Lung microvascular endothelial cell (primary cell): ENCODE measurements around the gene SNRPB2. TPM values are rescaled to one million over a fixed set of nuclear protein-coding genes. Genes with fewer than 3 reads are reported as not detected.

Source experiments
- DNase-seq, 2 donors: peaks; one replicate each; pipeline versions ENCODE4 v3.0.0 to v3.0.0-alpha.2; 2010; ENCODE audit warnings: low read depth in 2 of 2
- total RNA-seq: library from RNA; depleted of rRNA; stranded (reverse); fragments of >200 nt; gene quantifications from 2 replicates; pipeline ENCODE4 v1.2.1, GENCODE V29; 2014

SNRPB2 gene
- total RNA-seq: 26.4 and 27.2 TPM in 2 replicates

GRCh38 chr20:16729565-16730460, at the start of gene SNRPB2:
TSS of gene SNRPB2 (plus strand) at chr20:16730026. CDS start at chr20:16731703, 1,677 bp downstream.
- DNase-seq: peak; percentile 96 to 97

DNA sequence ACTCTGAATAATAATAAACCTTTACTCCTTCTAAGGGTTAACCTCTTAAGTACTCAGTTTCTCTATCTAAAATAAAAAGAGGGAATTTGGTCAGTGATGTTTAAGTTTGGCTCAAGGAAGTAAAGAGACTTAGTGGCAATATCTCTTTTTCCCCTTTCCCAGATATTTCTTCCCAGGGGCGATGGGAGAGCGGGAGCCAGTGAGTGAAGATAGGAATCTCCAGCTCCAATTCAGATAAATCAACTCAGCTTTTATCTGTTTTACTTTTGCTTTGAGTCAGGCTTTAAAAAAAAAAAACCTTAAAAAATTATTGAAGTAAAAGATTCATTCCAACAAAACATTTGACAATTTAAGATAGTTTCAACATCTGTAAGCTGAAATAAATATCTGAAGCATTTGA, 45.4 kb upstream of the SNRPB2 start:
- DNase-seq: no peak

DNA sequence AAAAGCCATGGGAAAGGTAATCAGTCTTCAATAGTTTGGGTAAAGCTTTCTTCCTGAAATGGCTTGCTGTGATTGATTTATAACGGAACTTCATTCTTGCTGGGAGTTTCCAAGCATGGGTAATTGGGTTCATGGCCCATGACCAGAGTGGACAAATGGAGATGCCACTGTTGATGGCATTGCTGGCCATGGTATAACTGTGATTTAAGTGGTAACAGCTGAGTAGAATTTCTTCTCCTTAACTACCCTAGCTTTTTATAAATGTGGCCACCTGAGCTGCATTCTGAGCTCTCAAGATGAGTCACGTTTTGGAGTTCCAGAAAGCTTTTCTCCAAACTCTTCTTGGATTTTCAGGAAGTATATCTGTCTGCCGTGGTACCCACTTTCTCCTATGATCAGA, 39.9 kb upstream of the SNRPB2 start:
- DNase-seq: no peak

GRCh38 chr20:16691381-16691780, 38.4 kb upstream of the SNRPB2 start:
- no peak for DNase-seq

DNA sequence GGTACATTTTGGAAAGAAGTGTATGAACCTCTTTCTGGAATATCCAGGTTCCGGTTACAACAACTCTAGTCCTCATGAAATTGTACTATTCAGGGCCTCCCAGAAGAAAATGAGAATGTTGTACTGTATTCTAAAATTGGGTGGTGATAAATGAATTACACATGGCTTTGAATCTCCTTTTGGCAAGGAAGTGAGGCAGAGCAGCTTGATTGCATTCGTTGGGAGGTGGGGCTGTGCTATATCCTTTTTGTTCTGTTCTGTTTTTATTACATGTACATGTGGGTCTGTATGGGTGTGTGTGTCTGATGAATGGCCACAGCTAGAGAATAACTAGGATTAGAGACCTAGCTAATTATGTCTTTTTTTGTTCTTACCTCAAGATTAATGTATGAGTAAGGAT, 37.8 kb upstream of the SNRPB2 start:
- no peak for DNase-seq

- DNase-seq: no peak
These were observed 37.4 kb upstream of the SNRPB2 start for GRCh38 chr20:16692442-16692841.

DNA sequence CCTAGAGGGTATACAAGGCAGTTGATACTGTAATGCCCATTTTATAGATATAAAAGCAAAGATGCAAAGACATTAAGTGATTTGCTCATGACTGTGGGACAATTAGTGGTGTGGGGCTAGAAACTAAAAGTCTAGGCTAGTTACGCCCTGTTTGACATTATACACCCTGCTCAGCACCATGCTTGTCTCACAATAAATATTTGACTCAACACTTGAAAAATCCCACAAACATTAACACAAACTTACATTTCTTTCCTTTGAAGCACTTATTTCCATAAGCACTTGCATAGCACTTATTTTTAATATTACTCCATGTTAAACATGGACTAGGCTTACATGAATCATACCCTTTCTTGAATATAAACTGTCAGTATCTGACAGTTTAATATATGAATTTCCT, 36.5 kb upstream of the SNRPB2 start:
- no peak for DNase-seq

- no peak for DNase-seq
These were observed 35.7 kb upstream of the SNRPB2 start for GRCh38 chr20:16694161-16694560.

DNA sequence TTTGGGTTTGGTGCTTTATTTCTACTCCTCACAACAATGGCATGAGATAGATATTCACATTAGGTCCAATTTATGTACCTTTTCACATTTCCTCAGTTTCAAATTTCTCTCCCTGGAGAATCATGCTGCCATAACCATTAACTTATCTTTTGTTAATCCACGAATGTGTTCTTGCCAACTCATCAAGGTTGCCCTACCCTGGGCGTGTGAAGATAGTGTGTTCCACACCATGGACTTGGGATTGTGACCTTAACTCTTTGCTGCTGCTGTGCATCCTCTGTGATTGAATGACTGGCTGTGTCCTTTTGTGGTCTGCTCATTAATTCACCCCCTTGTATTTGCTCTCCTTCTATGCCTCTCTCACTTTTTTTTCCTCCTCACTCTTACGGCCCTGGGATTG, 34.2 kb upstream of the SNRPB2 start:
- no peak for DNase-seq

DNA sequence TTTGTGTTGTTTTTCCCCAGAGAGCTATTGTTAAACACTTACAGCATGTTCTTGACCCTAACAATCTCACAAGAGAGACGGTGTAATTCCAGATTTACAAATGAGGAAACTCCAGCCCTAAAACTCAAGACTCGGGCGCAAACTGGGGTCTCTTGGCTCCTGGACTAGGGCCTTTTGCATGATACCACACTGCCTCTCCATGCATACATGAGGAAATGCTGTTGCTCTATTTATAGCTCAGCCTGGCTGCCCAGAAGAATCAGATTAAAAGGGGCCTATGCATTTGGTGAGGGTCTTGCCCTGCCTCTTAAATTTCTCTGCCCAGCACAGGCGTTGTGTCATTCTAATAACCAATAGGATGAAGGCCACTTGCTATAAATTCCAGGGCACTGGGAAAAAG, 30.5 kb upstream of the SNRPB2 start:
- DNase-seq: no peak

DNA sequence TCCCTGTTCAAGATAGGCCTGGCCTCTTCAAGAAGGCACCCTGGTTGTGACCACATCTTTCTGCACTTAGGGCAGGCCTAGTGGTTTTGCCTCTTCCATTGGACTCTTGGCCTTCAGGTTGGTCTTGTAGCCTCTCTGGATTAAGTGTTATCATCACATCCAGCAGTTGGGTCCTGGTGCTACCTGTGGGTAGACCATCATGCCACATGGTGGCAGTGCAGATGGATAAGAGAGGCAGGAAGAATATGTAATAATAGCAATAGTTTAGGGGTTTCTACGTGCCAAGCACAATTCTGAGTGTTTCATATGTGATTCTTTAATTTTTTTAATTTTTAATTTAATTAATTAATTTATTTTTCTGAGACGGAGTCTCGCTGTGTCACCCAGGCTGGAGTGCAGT, 28.5 kb upstream of the SNRPB2 start:
- peak; percentile 1 to 29 for DNase-seq

- no peak for DNase-seq
These were observed 26.3 kb upstream of the SNRPB2 start for GRCh38 chr20:16703570-16703969.

DNA sequence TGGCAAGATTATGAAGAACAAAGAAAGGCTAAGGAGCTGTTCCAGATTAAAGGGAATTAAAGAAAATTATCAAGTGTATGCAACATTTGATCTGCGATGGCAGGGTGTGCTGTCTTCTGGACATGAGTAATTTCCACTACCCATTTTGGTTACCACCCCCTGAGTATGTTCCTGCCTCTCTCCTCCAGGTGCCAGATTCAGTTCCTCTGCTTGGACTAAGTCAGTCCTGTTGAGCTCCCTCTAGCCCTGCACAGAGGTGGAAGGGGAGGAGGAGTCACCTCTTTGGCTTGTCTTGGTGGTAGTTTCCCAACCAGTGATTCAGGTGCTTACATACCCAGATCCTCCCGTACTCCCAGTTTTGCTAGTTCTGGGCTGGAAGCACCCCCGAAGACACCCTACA, 22.2 kb upstream of the SNRPB2 start:
- no peak for DNase-seq

DNA sequence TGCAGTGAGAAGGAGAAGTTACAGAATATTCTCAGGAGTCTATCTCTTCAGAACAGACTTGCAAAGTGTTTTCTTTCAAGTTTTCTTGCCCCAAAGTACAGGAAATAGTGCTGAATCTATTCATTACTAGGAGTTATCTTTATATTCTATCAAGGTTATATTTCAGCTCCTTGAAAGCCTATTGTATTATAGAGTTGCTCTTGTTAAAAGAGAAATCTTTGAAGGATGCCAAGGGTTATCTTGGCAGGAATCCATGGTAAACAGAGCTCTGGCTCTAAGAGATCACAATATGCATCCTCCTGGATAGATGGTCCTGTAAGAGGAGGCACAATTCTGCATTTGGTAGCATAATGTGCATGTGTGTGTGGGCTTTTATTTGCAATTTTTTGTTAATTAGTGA, 21.2 kb upstream of the SNRPB2 start:
- DNase-seq: no peak

DNA sequence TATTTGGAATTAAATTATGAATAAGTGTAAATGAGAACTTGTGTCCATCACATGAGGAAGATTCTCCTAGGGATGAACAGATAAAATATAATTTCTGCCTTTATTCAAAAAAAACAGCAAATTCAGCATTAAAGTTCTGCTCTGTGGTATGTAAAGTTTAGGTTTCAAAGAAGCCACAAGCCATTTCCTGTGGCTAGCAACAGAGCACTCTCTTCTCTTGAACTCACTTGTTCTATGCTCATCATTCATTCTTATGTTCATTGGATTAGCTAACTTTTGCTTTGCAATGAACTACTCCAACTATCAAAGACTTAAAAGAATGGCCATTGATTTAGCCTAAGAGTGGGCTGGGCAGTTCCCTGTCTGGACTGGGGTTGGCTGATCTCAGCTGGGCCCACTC, 20.8 kb upstream of the SNRPB2 start:
- no peak for DNase-seq

GRCh38 chr20:16710781-16711180, 19.0 kb upstream of the SNRPB2 start:
- no peak for DNase-seq

- DNase-seq: no peak
These were observed 18.1 kb upstream of the SNRPB2 start for GRCh38 chr20:16711661-16712258.

GRCh38 chr20:16712511-16712947, 17.3 kb upstream of the SNRPB2 start:
- DNase-seq: no peak

DNA sequence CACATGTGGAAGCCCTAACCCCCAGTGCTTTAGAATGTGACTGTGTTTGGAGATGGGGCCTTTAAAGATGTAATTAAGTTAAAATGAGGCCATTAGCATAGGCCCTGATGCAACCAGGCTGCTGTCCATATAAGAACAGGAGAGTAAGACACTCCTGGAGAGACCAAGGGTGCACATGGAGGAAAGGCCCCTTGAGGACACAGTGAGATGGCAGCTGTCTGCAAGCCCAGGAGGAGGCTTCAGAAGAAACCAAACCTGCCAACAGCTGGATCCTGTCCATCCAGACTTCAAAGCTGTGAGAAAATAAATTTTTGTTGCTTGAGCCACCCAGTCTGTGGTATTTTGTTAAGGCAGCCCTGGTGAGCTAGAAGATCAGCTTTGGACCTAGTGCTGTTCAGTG, 16.8 kb upstream of the SNRPB2 start:
- DNase-seq: no peak

- no peak for DNase-seq
These were observed 15.6 kb upstream of the SNRPB2 start for GRCh38 chr20:16714242-16714641.

GRCh38 chr20:16714751-16715150, 15.1 kb upstream of the SNRPB2 start:
- no peak for DNase-seq

GRCh38 chr20:16719421-16719820, 10.4 kb upstream of the SNRPB2 start:
- DNase-seq: no peak

GRCh38 chr20:16729080-16729479, 746 bp upstream of the SNRPB2 start:
- DNase-seq: no peak
